Measurements from ENCODE around the gene TSPEAR.

The TSPEAR gene

GRCh38 chr21:44478124-44478800 lies 233.1 kb downstream of the TSPEAR start:
- DNase-seq, result no peak

GRCh38 chr21:44477712-44478111 lies 233.7 kb downstream of the TSPEAR start:
- DNase-seq, result peak; percentile 78

GRCh38 chr21:44477131-44477530 lies 234.2 kb downstream of the TSPEAR start:
- peak; percentile 81 for DNase-seq

GRCh38 chr21:44475266-44475845 lies 236.0 kb downstream of the TSPEAR start:
- no peak for DNase-seq

GRCh38 chr21:44473915-44474555 lies 237.3 kb downstream of the TSPEAR start:
- DNase-seq, result no peak

- DNase-seq, result no peak
Observed at GRCh38 chr21:44471996-44472395, 239.4 kb downstream of the TSPEAR start.

- DNase-seq, result no peak
Observed at GRCh38 chr21:44471341-44471740, 240.0 kb downstream of the TSPEAR start.

GRCh38 chr21:44467859-44468195 lies 243.5 kb downstream of the TSPEAR start:
- no peak for DNase-seq

- no peak for DNase-seq
Observed at GRCh38 chr21:44466996-44467858, 244.1 kb downstream of the TSPEAR start.

GRCh38 chr21:44466351-44466954 lies 244.9 kb downstream of the TSPEAR start:
- DNase-seq, result peak; percentile 10

GRCh38 chr21:44464351-44464750 lies 247.0 kb downstream of the TSPEAR start:
- no peak for DNase-seq

- DNase-seq, result no peak
Observed at GRCh38 chr21:44463724-44464123, 247.6 kb downstream of the TSPEAR start.

GRCh38 chr21:44462834-44463200 lies 248.6 kb downstream of the TSPEAR start:
- DNase-seq, result no peak

- DNase-seq, result no peak
Observed at GRCh38 chr21:44462086-44462833, 249.1 kb downstream of the TSPEAR start.

- DNase-seq, result no peak
Observed at GRCh38 chr21:44461464-44462001, 249.8 kb downstream of the TSPEAR start.

GRCh38 chr21:44461005-44461404 lies 250.4 kb downstream of the TSPEAR start:
- DNase-seq, result no peak

GRCh38 chr21:44460441-44460755 lies 251.0 kb downstream of the TSPEAR start:
- no peak for DNase-seq

- DNase-seq, result no peak
Observed at GRCh38 chr21:44459712-44460440, 251.5 kb downstream of the TSPEAR start.

- no peak for DNase-seq
Observed at GRCh38 chr21:44458971-44459711, 252.2 kb downstream of the TSPEAR start.

- no peak for DNase-seq
Observed at GRCh38 chr21:44456915-44457736, 254.2 kb downstream of the TSPEAR start.
